Panc1 (cell line): Measurements from ENCODE around the gene MAMSTR.

Experiments
- CTCF ChIP-seq: fragments of 450-650 bp; IDR thresholded peaks from 2 replicates; pipeline ENCODE4 v1.5.1; 2017; ENCODE audit warnings: mild to moderate bottlenecking
- POLR2AphosphoS5 ChIP-seq: IDR thresholded peaks from 2 replicates; pipeline ENCODE4 v1.6.1; 2012; ENCODE audit warnings: mild to moderate bottlenecking, low read depth, low read length, moderate library complexity
- REST ChIP-seq, 2 experiments: IDR thresholded peaks; 2 replicates each; pipeline ENCODE4 v1.6.1; 2011 to 2012; ENCODE audit warnings: low read depth in 2 of 2, control low read depth in 1 of 2, low read length in 1 of 2, mild to moderate bottlenecking in 1 of 2, moderate library complexity in 1 of 2; ENCODE audit not compliant: insufficient read depth in 1 of 2
- SIN3A ChIP-seq: IDR thresholded peaks from 2 replicates; pipeline ENCODE4 v1.6.1; 2012; ENCODE audit warnings: low read depth, mild to moderate bottlenecking, low read length, moderate library complexity, borderline replicate concordance; ENCODE audit not compliant: insufficient read depth
- TCF7L2 ChIP-seq: IDR thresholded peaks from 2 replicates; pipeline ENCODE4 v1.6.1; 2011; ENCODE audit warnings: mild to moderate bottlenecking, low read depth, low read length, inconsistent platforms

- TF ChIP-seq CTCF (no peak), REST (IDR thresholded peaks at IDR 0.05; ENCODE audit: insufficient read depth in 1 of 2, low read depth in 2 of 2, low read length in 1 of 2) (no peak), TCF7L2 (no peak), POLR2AphosphoS5 (no peak), SIN3A (no peak)
Measured at GRCh38 chr19:48755787-48756186, 36.3 kb upstream of the MAMSTR start.
